ENCODE data around the gene ICAM2.

- TF ChIP-seq CTCF (IDR thresholded peaks at IDR 0.05) (no peak), POLR2A (IDR thresholded peaks at IDR 0.05) (no peak)
Measured at GRCh38 chr17:63963123-63963522, 57.3 kb downstream of the ICAM2 start.
